Prostate gland (tissue), 2 donors: ENCODE data around the gene UVRAG. TPM values are rescaled to one million over a fixed set of nuclear protein-coding genes. Genes with fewer than 3 reads are reported as not detected.

ENCODE experiments used
- small RNA-seq, 2 donors: library from RNA; depleted of rRNA; stranded (forward); fragments of <200 nt; gene quantifications; one replicate each; pipeline ENCODE3, GENCODE V24; 2016
- total RNA-seq, 2 donors: library from RNA; depleted of rRNA; stranded (reverse); fragments of >200 nt; gene quantifications; one replicate each; pipeline ENCODE4 v1.1.0, GENCODE V29; 2016

Gene UVRAG
- total RNA-seq, 2 donors from 2014 or later: 13.9 to 25.2 TPM

Small RNA genes within 50 kb of the gene (small RNA-seq; reads per million reads assigned to genes)
- gene RF00019: 0 reads per million in 2 donors
- 0 reads per million in 2 donors for gene RNA5SP344

Other genes starting within 250 kb of the UVRAG start
- gene MAP6, start 146.2 kb upstream of the UVRAG start, total RNA-seq: 10 to 100 TPM; 15.8 to 21.5 TPM
- 1 to 10 TPM in 1 of 2 donors, under 1 TPM in 1; 0.62 to 4.1 TPM for gene MOGAT2, start 97.4 kb upstream of the UVRAG start, total RNA-seq
- 10 to 100 TPM in 1 of 2 donors, 1 to 10 TPM in 1; 5.6 to 24.6 TPM for gene DGAT2, start 46.4 kb upstream of the UVRAG start, total RNA-seq